K562 (cell line): Measurements from ENCODE around the gene TMED10. TPM values are rescaled to one million over a fixed set of nuclear protein-coding genes. Genes with fewer than 3 reads are reported as not detected.

Experiments used
- ATAC-seq: fragments of 200-7000 bp; cut with Tn5 transposase; 3 replicates; pipeline ENCODE4 v1.9.1; 2020; ENCODE audit warnings: moderate library complexity
- BruUV-seq: library from RNA; stranded (reverse); fragments of 400-500 nt; replicated peaks from 2 replicates; lab custom pipeline; 2021; lab: Mats Ljungman, UMichigan
- CTCF ChIA-PET: fragments of 300-600 bp; formaldehyde crosslinking; extraction: SDS; loops from one replicate; lab custom pipeline; 2021; ENCODE audit warnings: low intra/inter-chr PET ratio; lab: Yijun Ruan, JAX
- POLR2A ChIA-PET: fragments of 300-600, 350-650 bp; sonication (Branson Sonifier 250); formaldehyde crosslinking; extraction: SDS; loops from one replicate; lab custom pipeline; 2021; ENCODE audit warnings: antibody characterized with exemption, inconsistent platforms; lab: Yijun Ruan, JAX
- DNase-seq, 4 experiments: peaks; one replicate each; pipeline versions ENCODE4 v3.0.0 to v3.0.0-alpha.2; 2011 to 2018; ENCODE audit warnings: low spot score in 3 of 4, mixed read lengths in 3 of 4; ENCODE audit errors: extremely low read depth in 1 of 4
- FAIRE-seq: peaks from 2 replicates; lab custom pipeline; 2011; peaks lifted over from hg19 to GRCh38; lab: Jason Lieb, UNC
- H2AFZ ChIP-seq: 2 replicates; pipeline ENCODE4 v1.6.0; 2011; ENCODE audit warnings: low read depth, low read length, control low read depth, inconsistent platforms
- H3K27ac ChIP-seq: fragments of 200-600 bp; 3 replicates; pipeline ENCODE4 v1.8.0; 2011; ENCODE audit warnings: low read depth, mild to moderate bottlenecking, control low read depth, inconsistent platforms, low read length, moderate library complexity, mixed read lengths; ENCODE audit errors: extremely low read depth
- H3K27me3 ChIP-seq, 2 experiments: fragments of 300-600 bp in 1 of 2; 2 replicates in 1 of 2; 3 replicates in 1 of 2; pipeline versions ENCODE4 v1.6.0 to v1.8.0; 2011; ENCODE audit warnings: inconsistent platforms in 2 of 2, low read length in 2 of 2, mild to moderate bottlenecking in 1 of 2, mixed read lengths in 1 of 2, moderate library complexity in 1 of 2; ENCODE audit not compliant: control insufficient read depth in 2 of 2, insufficient read depth in 2 of 2
- H3K36me3 ChIP-seq: fragments of 300-600 bp; 3 replicates; pipeline ENCODE4 v1.8.0; 2011; ENCODE audit warnings: mild to moderate bottlenecking, low read length, inconsistent platforms; ENCODE audit not compliant: control insufficient read depth, insufficient read depth
- H3K4me1 ChIP-seq, 2 experiments: fragments of 200-600 bp in 1 of 2; replicated peaks in 1 of 2; 2 replicates in 1 of 2; 3 replicates in 1 of 2; pipeline versions ENCODE4 v1.5.1 to v1.8.0; 2011; ENCODE audit warnings: inconsistent platforms in 2 of 2, low read length in 2 of 2, mild to moderate bottlenecking in 1 of 2, mixed read lengths in 1 of 2, moderate library complexity in 1 of 2; ENCODE audit not compliant: control insufficient read depth in 2 of 2, insufficient read depth in 2 of 2
- H3K4me2 ChIP-seq: 2 replicates; pipeline ENCODE4 v1.6.1; 2011; ENCODE audit warnings: low read length, control low read depth, inconsistent platforms, mixed read lengths; ENCODE audit not compliant: insufficient read depth
- H3K4me3 ChIP-seq: fragments of 200-600 bp; sonication (generic), shearing (Covaris generic); 2 replicates; pipeline ENCODE4 v1.5.1; 2016; ENCODE audit warnings: control low read depth, inconsistent platforms
- H3K79me2 ChIP-seq: fragments of 200-600 bp; 3 replicates; pipeline ENCODE4 v1.8.0; 2011; ENCODE audit warnings: low read length, inconsistent platforms; ENCODE audit not compliant: control insufficient read depth, insufficient read depth
- H3K9ac ChIP-seq, 2 experiments: 2 replicates each; pipeline versions ENCODE4 v1.6.0 to v1.6.1; 2011; ENCODE audit warnings: low read depth in 2 of 2, low read length in 2 of 2, control low read depth in 1 of 2, inconsistent platforms in 1 of 2, mild to moderate bottlenecking in 1 of 2, mixed read lengths in 1 of 2; ENCODE audit not compliant: insufficient read depth in 1 of 2
- H3K9me1 ChIP-seq: one replicate; pipeline ENCODE4 v1.6.0; 2011; ENCODE audit warnings: inconsistent platforms, mild to moderate bottlenecking, low read length, moderate library complexity; ENCODE audit not compliant: control insufficient read depth, insufficient read depth
- H3K9me3 ChIP-seq: replicated peaks from 2 replicates; pipeline ENCODE4 v1.5.1; 2011; ENCODE audit warnings: low read depth, low read length, inconsistent platforms; ENCODE audit not compliant: control insufficient read depth, insufficient read depth
- H4K20me1 ChIP-seq: replicated peaks from 2 replicates; pipeline ENCODE4 v1.6.1; 2011; ENCODE audit warnings: low read length, inconsistent platforms, mixed read lengths; ENCODE audit not compliant: control insufficient read depth, insufficient read depth
- ATF7 ChIP-seq: fragments of 450-650 bp; IDR thresholded peaks from 2 replicates; pipeline ENCODE4 v1.7.1; 2014; ENCODE audit warnings: mild to moderate bottlenecking, moderate library complexity
- CTBP1 ChIP-seq: fragments of 450-650 bp; IDR thresholded peaks from 2 replicates; pipeline ENCODE4 v1.6.1; 2016; ENCODE audit warnings: borderline replicate concordance
- ETS1 ChIP-seq: conservative IDR thresholded peaks from 2 replicates; pipeline ENCODE4 v1.6.1; 2011; ENCODE audit warnings: low read depth, mild to moderate bottlenecking, low read length; ENCODE audit not compliant: control insufficient read depth
- GABPB2 ChIP-seq: fragments of 250-450 bp; sonication (Bioruptor Pico); conservative IDR thresholded peaks from 2 replicates; pipeline ENCODE4 v1.5.1; 2021; ENCODE audit warnings: mild to moderate bottlenecking
- MEIS2 ChIP-seq: fragments of 450-650 bp; IDR thresholded peaks from 2 replicates; pipeline ENCODE4 v1.6.1; 2014; ENCODE audit warnings: mild to moderate bottlenecking; ENCODE audit not compliant: partially characterized antibody
- NCOA4 ChIP-seq: fragments of 450-650 bp; IDR thresholded peaks from 2 replicates; pipeline ENCODE4 v1.6.1; 2018; ENCODE audit warnings: mild to moderate bottlenecking; ENCODE audit not compliant: partially characterized antibody
- PCBP2 ChIP-seq: fragments of 200-400 bp; formaldehyde crosslinking; IDR thresholded peaks from 2 replicates; pipeline ENCODE4 v1.6.1; 2018; ENCODE audit warnings: low read length, low read depth, mild to moderate bottlenecking, moderate library complexity; ENCODE audit not compliant: poor library complexity, severe bottlenecking
- RBM39 ChIP-seq: fragments of 200-400 bp; formaldehyde crosslinking; optimal IDR thresholded peaks from 2 replicates; pipeline ENCODE3; 2018; ENCODE audit warnings: low read depth, low read length
- SRSF9 ChIP-seq: fragments of 200-400 bp; formaldehyde crosslinking; IDR thresholded peaks from 2 replicates; pipeline ENCODE4 v1.6.1; 2017; ENCODE audit warnings: low read depth, low read length, borderline replicate concordance
- TAL1 ChIP-seq: fragments of 450-650 bp; IDR thresholded peaks from 2 replicates; pipeline ENCODE4 v1.6.1; 2016; ENCODE audit warnings: mild to moderate bottlenecking
- TEAD4 ChIP-seq, 2 experiments: sonication (generic) in 1 of 2; formaldehyde crosslinking in 1 of 2; IDR thresholded peaks; 2 replicates each; pipeline versions ENCODE4 v1.6.1 to v1.8.0; 2012 to 2022; ENCODE audit warnings: borderline replicate concordance in 1 of 2, inconsistent platforms in 1 of 2, low read length in 1 of 2, mild to moderate bottlenecking in 1 of 2, missing genetic modification reagents in 1 of 2
- ZBTB33 ChIP-seq: sonication (generic); formaldehyde crosslinking; IDR thresholded peaks from 2 replicates; pipeline ENCODE4 v1.8.1; 2023; ENCODE audit warnings: mild to moderate bottlenecking, missing genetic modification reagents
- ZBTB7A ChIP-seq: IDR thresholded peaks from 2 replicates; pipeline ENCODE4 v1.6.1; 2011; ENCODE audit warnings: low read depth, mild to moderate bottlenecking, low read length, moderate library complexity, borderline replicate concordance; ENCODE audit not compliant: control insufficient read depth
- ZNF174 ChIP-seq: fragments of 250-450 bp; sonication (Bioruptor Pico); IDR thresholded peaks from 2 replicates; pipeline ENCODE4 v1.4.0; 2020; ENCODE audit warnings: mild to moderate bottlenecking
- ZNF232 ChIP-seq: sonication (generic); formaldehyde crosslinking; IDR thresholded peaks from 2 replicates; pipeline ENCODE4 v1.8.0; 2022; ENCODE audit warnings: mild to moderate bottlenecking, missing genetic modification reagents
- ZNF253 ChIP-seq: fragments of 250-450 bp; sonication (Bioruptor Pico); conservative IDR thresholded peaks from 2 replicates; pipeline ENCODE4 v1.6.1; 2021; ENCODE audit warnings: mild to moderate bottlenecking
- ZNF282 ChIP-seq: sonication (generic); formaldehyde crosslinking; IDR thresholded peaks from 2 replicates; pipeline ENCODE4 v1.8.1; 2023; ENCODE audit warnings: missing genetic modification reagents
- ZNF717 ChIP-seq: fragments of 250-450 bp; sonication (Bioruptor Pico); IDR thresholded peaks from 2 replicates; pipeline ENCODE4 v1.5.0; 2021
- ZNF830 ChIP-seq: fragments of 250-450 bp; sonication (Bioruptor Pico); IDR thresholded peaks from 2 replicates; pipeline ENCODE4 v1.5.0; 2021; ENCODE audit warnings: mild to moderate bottlenecking
- WGBS: fragments of 100-300 bp; shearing (Covaris generic); methylation state at CpG from one replicate; pipeline ENCODE4 v1.1.6; 2016; ENCODE audit warnings: low coverage, mixed read lengths; ENCODE audit not compliant: insufficient coverage; ENCODE audit errors: missing lambda C conversion rate; 5-methylcytosine and 5-hydroxymethylcytosine counted together
- in situ Hi-C: fragments of 300-500 bp; cut with MboI; formaldehyde crosslinking; loops from 4 replicates; pipeline ENCODE4 v1.15.0; 2018; ENCODE audit warnings: inconsistent platforms, mixed read lengths
- intact Hi-C: fragments of 100-400 bp; cut with micrococcal nuclease; formaldehyde crosslinking; loops from 2 replicates; pipeline ENCODE4 v1.14.2; 2022
- polyA plus RNA-seq, 8 experiments: library from polyadenylated mRNA; depleted of rRNA in 4 of 8; stranded (reverse) in 5 of 8; unstranded in 3 of 8; fragments of >200 nt; fragmentation: Nextera tagmentation in 2 of 8; fragmentation: Illumina TruSeq in 1 of 8; extraction: Ambion mirVana in 2 of 8; extraction: Trizol in 1 of 8; gene quantifications; 2 replicates each; pipeline versions ENCODE4 v1.2.1 to v1.2.3, GENCODE V29; 2011 to 2014; ENCODE audit warnings: inconsistent platforms in 1 of 8, missing spikeins in 1 of 8
- total RNA-seq, 7 experiments: library from RNA; depleted of rRNA in 6 of 7; stranded (reverse); fragments of >200 nt in 6 of 7; fragmentation: Illumina TruSeq in 2 of 7; extraction: Trizol in 2 of 7; gene quantifications; 2 replicates each; pipeline versions ENCODE4 v1.2.1 to v1.2.3, GENCODE V29; 2011 to 2021; ENCODE audit warnings: low replicate concordance in 1 of 7

The TMED10 gene
- total and polyA plus RNA-seq, 9 of the 15 experiments (the other 6 are each of a cell fraction or from before 2014, with no cell fraction given): 62.2 to 233 (median 124) TPM

- Histone ChIP-seq H3K4me2 (no peak overlapping the region), H4K20me1 (peaks cover 26% of the 10 kb centered on the region; the same call in 1 of the 2 replicates), H3K4me3 (no peak overlapping the region), H2AFZ (no peak overlapping the region), H3K9me1 (no peaks in the 10 kb centered on the region), H3K4me1 (peaks cover 5 to 14% of the 10 kb centered on the region in 2 experiments; a peak in 4 of 5 replicates), H3K27ac (no peak overlapping the region), H3K9me3 (no peaks in the 10 kb centered on the region), H3K9ac (no peak overlapping the region), H3K79me2 (peaks cover 81% of the 10 kb centered on the region), H3K27me3 (no peaks in the 10 kb centered on the region), H3K36me3 (0 out of 3 replicates have a peak, but pooled peaks cover 4% of the 10 kb centered on the region)
- in situ Hi-C loops (no loop called here), intact Hi-C loops (no loop called here)
- CTCF ChIA-PET: no interaction called here
- BruUV-seq: no TSS peak
- no peak for ATAC-seq
- POLR2A ChIA-PET: interaction anchor here (0.8 kb wide), 1 partner anchor 264 kb away, joined by 3 read pairs; no protein-coding TSS in a partner anchor
- no peak for FAIRE-seq
- no peak for DNase-seq
- no CpG with 5 or more reads among the region's 2 CpGs for WGBS
- TF ChIP-seq TEAD4 (IDR thresholded peaks at IDR 0.05; ENCODE audit: low read length): no peak
- no peak for TF ChIP-seq TEAD4 (CRISPR knock-in tag; IDR thresholded peaks at IDR 0.05; ENCODE audit: borderline replicate concordance)
- no peak for TF ChIP-seq ZNF282 (CRISPR knock-in tag)
- no peak for TF ChIP-seq ETS1
- no peak for TF ChIP-seq ZNF232 (CRISPR knock-in tag)
- no peak for TF ChIP-seq ZNF717
- TF ChIP-seq ZNF253 (CRISPR knock-in tag): no peak
- TF ChIP-seq MEIS2: no peak
- no peak for TF ChIP-seq SRSF9
- no peak for TF ChIP-seq ZBTB7A
- no peak for TF ChIP-seq CTBP1
- TF ChIP-seq GABPB2 (CRISPR knock-in tag): no peak
- no peak for TF ChIP-seq ZNF830 (CRISPR knock-in tag)
- no peak for TF ChIP-seq TAL1
- TF ChIP-seq ZNF174 (CRISPR knock-in tag): no peak
- TF ChIP-seq RBM39: no peak
- TF ChIP-seq ATF7: no peak
- no peak for TF ChIP-seq PCBP2
- TF ChIP-seq NCOA4: no peak
- no peak for TF ChIP-seq ZBTB33 (CRISPR knock-in tag)
These were observed 9.1 kb downstream of the TMED10 start for GRCh38 chr14:75167325-75167724.
